Measurements from ENCODE around the gene TCF4.

GRCh38 chr18:55637204-55637603 is 49.2 kb upstream of the TCF4 start:
- no peak for TF ChIP-seq CTCF (IDR thresholded peaks at IDR 0.05)
- no peak for TF ChIP-seq POLR2A (IDR thresholded peaks at IDR 0.05)
